Adrenal gland (tissue), 12 donors: ENCODE measurements around the gene TECRL. TPM values are rescaled to one million over a fixed set of nuclear protein-coding genes. Genes with fewer than 3 reads are reported as not detected.

Source experiments
- DNase-seq, 7 donors: peaks; one replicate each; pipeline ENCODE4 v3.0.0-alpha.2; 2019 to 2020
- H3K27ac ChIP-seq, 5 donors: fragments of 200-600 bp; sonication (generic) in 4 of 5; 1 replicate in 3 of 5; 2 replicates in 2 of 5; pipeline versions ENCODE4 v1.5.1 to v1.8.0; 2016 to 2020; ENCODE audit warnings: mild to moderate bottlenecking in 1 of 5
- H3K27me3 ChIP-seq: fragments of 200-600 bp; 2 replicates; pipeline ENCODE4 v1.8.0; 2021
- H3K36me3 ChIP-seq, 2 donors: fragments of 200-600 bp; replicated peaks in 1 of 2; 1 replicate in 1 of 2; 2 replicates in 1 of 2; pipeline versions ENCODE4 v1.5.1 to v1.8.0; 2018 to 2022
- H3K4me1 ChIP-seq, 2 donors: fragments of 200-600 bp; replicated peaks in 1 of 2; 1 replicate in 1 of 2; 2 replicates in 1 of 2; pipeline versions ENCODE4 v1.5.1 to v1.8.0; 2018 to 2021
- H3K4me3 ChIP-seq, 4 donors: fragments of 200-600 bp; sonication (generic) in 3 of 4; one replicate each; pipeline ENCODE4 v1.5.1; 2016 to 2018
- H3K9me3 ChIP-seq, 3 donors: fragments of 200-600 bp; sonication (generic) in 1 of 3; replicated peaks in 1 of 3; 1 replicate in 2 of 3; 2 replicates in 1 of 3; pipeline versions ENCODE4 v1.5.1 to v1.8.0; 2016 to 2021
- CTCF ChIP-seq, 6 experiments: fragments of 450-650 bp in 4 of 6; fragments of 200-600 bp in 2 of 6; sonication (generic) in 1 of 6; IDR thresholded peaks; 1 replicate in 5 of 6; 2 replicates in 1 of 6; pipeline versions ENCODE4 v1.5.1 to v1.8.0; 2016 to 2021; ENCODE audit warnings: antibody characterized with exemption in 6 of 6, mild to moderate bottlenecking in 2 of 6, moderate library complexity in 1 of 6
- POLR2A ChIP-seq, 2 donors: fragments of 450-650 bp; IDR thresholded peaks; one replicate each; pipeline ENCODE4 v1.6.1; 2017; ENCODE audit warnings: antibody characterized with exemption in 2 of 2, mild to moderate bottlenecking in 2 of 2, moderate library complexity in 1 of 2
- WGBS, 4 donors: extraction: QIAGEN DNeasy Blood & Tissue Kit in 2 of 4; methylation state at CpG; one replicate each; pipeline versions ENCODE4 v1.1.5 to v1.1.7; 2013 to 2017; 5-methylcytosine and 5-hydroxymethylcytosine counted together
- intact Hi-C, 2 donors: fragments of 100-400 bp; cut with DNase I; formaldehyde crosslinking; loops; one replicate each; pipeline versions ENCODE4 v1.14.1 to v1.15.0; 2022 to 2023
- polyA plus RNA-seq, 3 donors: library from polyadenylated mRNA; stranded (reverse); fragments of 200-250 nt in 2 of 3; fragments of 350-450 nt in 1 of 3; fragmentation: Illumina TruSeq in 1 of 3; extraction: RNeasy Lipid Tissue Mini Kit (QIAGEN cat#74804) in 1 of 3; gene quantifications; one replicate each; pipeline ENCODE4 v1.2.3, GENCODE V29; 2013 to 2014
- total RNA-seq, 9 donors: library from RNA; depleted of rRNA in 4 of 9; stranded (reverse); fragments of >200 nt in 4 of 9; fragments of 120-200 nt in 1 of 9; fragmentation: NEBNext Ultra II Directional in 1 of 9; extraction: Animal tissue kit (Norgen Biotek cat#: 25700) in 1 of 9; gene quantifications; one replicate each; pipeline versions ENCODE4 v1.1.0 to v1.2.4, GENCODE V29; 2013 to 2023
- donor health status: healthy with polysubstance abuse.
- donor health status: Bipolar disorder and iron deficiency.
- donor health status: DM: yes; HTN: yes; CAD: no.
- donor health status: DM: no; HTN: no; CAD: no.
- donor health status: DM: no; HTN: no; CAD: no.
- donor health status: DM: yes; HTN: yes; CAD: no.

Gene TECRL
- total and polyA plus RNA-seq, 12 donors, result 0.14 to 7.9 (median 0.54) TPM; not detected in 2

GRCh38 chr4:64384237-64385203 lies 24.7 kb downstream of the TECRL start:
- Histone ChIP-seq H3K36me3 (no peaks in the 10 kb centered on the region), H3K27ac (no peak overlapping the region), H3K9me3 (no peaks in the 10 kb centered on the region), H3K4me1 (no peaks in the 10 kb centered on the region), H3K27me3 (no peaks in the 10 kb centered on the region), H3K4me3 (no peak overlapping the region)
- intact Hi-C loops, result no loop called here
- TF ChIP-seq CTCF (IDR thresholded peaks at IDR 0.05) (no peak), POLR2A (IDR thresholded peaks at IDR 0.05) (no peak)
- WGBS, 4 donors, result 77 to 100% (median 88%) methylated on average over 1 of the region's 1 CpG; no CpG with 5 or more reads in 1 of the 4 donors
- DNase-seq, result peak in 1 of 7 donors; percentile 15

DNA sequence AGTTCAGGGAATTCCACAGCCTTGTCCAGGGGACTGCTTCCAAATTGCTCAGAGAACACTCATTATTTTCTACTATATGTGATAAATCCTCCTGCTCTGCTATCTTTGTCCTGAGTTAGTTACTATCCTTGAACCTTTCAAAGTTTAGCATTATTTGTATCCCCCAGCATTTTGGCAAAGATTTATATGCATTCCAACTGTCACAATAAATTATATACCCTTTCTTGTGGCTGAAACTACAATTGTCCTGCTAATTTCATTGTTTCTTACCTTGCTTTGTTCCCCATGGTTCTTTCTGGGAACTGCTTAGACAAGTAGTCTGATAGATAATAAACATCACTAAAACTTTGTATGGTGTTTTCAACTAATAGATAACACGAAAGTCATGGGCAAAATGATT lies 40.5 kb downstream of the TECRL start:
- Histone ChIP-seq H3K27ac (no peak overlapping the region), H3K9me3 (no peaks in the 10 kb centered on the region), H3K4me1 (no peaks in the 10 kb centered on the region), H3K27me3 (no peaks in the 10 kb centered on the region), H3K36me3 (no peaks in the 10 kb centered on the region), H3K4me3 (no peak overlapping the region)
- WGBS, 4 donors, result 28 to 41% (median 35%) methylated on average over 1 of the region's 1 CpG
- DNase-seq, result no peak
- intact Hi-C loops, result no loop called here
- TF ChIP-seq POLR2A (IDR thresholded peaks at IDR 0.05), result no peak
- no peak for TF ChIP-seq CTCF (IDR thresholded peaks at IDR 0.05)

- Histone ChIP-seq H3K4me1 (no peaks in the 10 kb centered on the region), H3K9me3 (no peaks in the 10 kb centered on the region), H3K36me3 (no peaks in the 10 kb centered on the region), H3K27me3 (no peaks in the 10 kb centered on the region), H3K27ac (no peak overlapping the region), H3K4me3 (no peak overlapping the region)
- intact Hi-C loops, result no loop called here
- TF ChIP-seq CTCF (IDR thresholded peaks at IDR 0.05), result no peak
- no peak for TF ChIP-seq POLR2A (IDR thresholded peaks at IDR 0.05)
- no peak for DNase-seq
These were observed 47.9 kb downstream of the TECRL start for GRCh38 chr4:64361399-64361740.

- no peaks in the 10 kb centered on the region for H3K27me3 ChIP-seq
- WGBS, 4 donors, result 78 to 92% (median 90%) methylated on average over 7 to 8 of the region's 8 CpGs
- no peak for DNase-seq
These were observed 48.4 kb downstream of the TECRL start for GRCh38 chr4:64360664-64361398.

More at GRCh38 chr4:64360664-64361398, 48.4 kb downstream of the TECRL start:
- TF ChIP-seq POLR2A (IDR thresholded peaks at IDR 0.05), result no peak
- TF ChIP-seq CTCF (IDR thresholded peaks at IDR 0.05), result no peak
- intact Hi-C loops, result no loop called here
- Histone ChIP-seq H3K4me1 (no peaks in the 10 kb centered on the region), H3K4me3 (no peak overlapping the region), H3K36me3 (no peaks in the 10 kb centered on the region), H3K9me3 (no peaks in the 10 kb centered on the region), H3K27ac (no peak overlapping the region)
